Stimulated activated CD4-positive, alpha-beta T cell treated with anti-CD3 and anti-CD28 coated beads, Interleukin-1b, Interleukin-23, amount 100 ng/mL, for 4 hours (primary cell): ENCODE results near the gene RAP1GAP2.
"Not testable (repeated sequence)": the region's sequence is repeated elsewhere in the genome, so short reads cannot be mapped to it uniquely, and the experiment has no call there.

ENCODE experiments used
- DNase-seq, 2 donors: peaks; one replicate each; pipeline ENCODE4 v3.0.0-alpha.2; 2020; ENCODE audit warnings: low read depth in 2 of 2

RAP1GAP2 gene

GRCh38 chr17:2814481-2815341, 18.5 kb downstream of the RAP1GAP2 start:
- peak; percentile 63 to 86 for DNase-seq

DNA sequence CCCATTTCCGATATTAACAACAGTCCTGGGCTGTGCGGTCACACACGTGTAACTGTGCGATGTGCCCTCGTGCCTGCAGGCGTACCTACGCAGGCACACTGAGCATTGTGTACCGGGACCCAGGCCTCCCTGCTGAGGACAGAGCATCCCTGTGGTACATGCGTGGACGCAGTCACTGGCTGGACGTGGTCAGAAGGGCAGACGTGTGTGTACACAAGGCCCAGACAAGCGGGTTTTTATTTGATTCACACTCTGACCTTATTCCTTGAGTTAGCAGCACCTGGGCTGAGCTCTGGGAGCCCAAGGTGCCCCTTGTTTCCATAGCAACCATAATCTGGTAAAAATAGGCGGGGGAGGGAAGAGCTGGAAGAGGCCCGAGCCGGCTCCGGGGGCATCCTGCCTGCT, 19.5 kb downstream of the RAP1GAP2 start:
- no peak for DNase-seq

DNA sequence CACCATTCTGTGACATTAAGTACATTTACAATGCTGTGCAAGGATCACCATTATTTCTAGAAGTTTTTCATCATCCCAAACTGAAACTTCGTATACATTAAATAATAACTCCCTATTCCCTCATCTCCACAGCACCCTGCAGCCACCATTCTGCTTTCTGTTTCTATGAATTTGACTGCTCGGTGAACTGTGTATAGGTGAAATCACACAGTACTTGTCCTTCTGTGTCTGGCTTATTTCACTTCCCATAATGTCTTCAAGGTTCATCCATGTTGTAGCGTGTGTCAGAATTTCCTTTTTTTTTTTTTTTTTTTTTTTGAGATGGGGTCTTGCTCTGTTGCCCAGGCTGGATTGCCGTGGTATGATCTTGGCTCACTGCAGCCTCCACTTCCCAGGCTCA, 20.4 kb downstream of the RAP1GAP2 start:
- no peak for DNase-seq

DNA sequence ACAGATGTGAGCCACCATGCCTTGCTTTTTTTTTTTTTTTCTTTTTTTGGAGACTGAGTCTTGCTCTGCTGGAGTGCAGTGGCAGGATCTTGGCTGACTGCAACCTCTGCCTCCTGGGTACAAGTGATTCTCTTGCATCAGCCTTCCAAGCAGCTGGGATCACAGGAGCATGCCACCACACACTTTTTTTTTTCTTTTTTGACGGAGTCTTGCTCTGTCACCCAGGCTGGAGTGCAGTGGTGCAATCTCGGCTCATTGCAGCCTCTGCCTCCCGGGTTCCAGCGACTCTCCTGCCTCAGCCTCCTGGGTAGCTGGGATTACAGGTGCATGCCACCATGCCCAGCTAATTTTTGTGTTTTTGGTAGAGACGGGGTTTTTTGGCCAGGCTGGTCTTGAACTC, 23.1 kb downstream of the RAP1GAP2 start:
- not testable (repeated sequence) for DNase-seq

GRCh38 chr17:2819921-2820501, 23.8 kb downstream of the RAP1GAP2 start:
- DNase-seq = no peak

- DNase-seq = no peak
Observed at GRCh38 chr17:2821868-2822267, 25.6 kb downstream of the RAP1GAP2 start.

DNA sequence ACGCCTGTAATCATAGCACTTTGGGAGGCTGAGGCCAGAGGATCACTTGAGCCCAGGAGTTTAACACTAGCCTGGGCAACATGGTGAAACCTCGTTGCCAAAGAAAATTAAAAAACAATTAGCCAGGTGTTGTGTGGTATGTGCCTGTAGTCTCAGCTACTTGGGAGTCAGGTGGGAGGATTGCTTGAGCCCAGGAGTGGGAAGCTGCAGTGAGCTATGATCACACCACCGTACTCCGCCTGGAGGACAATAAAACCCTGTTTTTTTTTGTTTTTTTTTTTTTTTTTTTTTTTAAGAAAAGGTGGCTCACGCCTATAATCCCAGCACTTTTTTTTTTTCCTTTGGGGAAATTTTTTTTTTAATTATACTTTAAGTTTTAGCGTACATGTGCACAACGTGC, 26.1 kb downstream of the RAP1GAP2 start:
- no peak for DNase-seq

- DNase-seq = no peak
Observed at GRCh38 chr17:2825253-2825970, 29.2 kb downstream of the RAP1GAP2 start.

DNA sequence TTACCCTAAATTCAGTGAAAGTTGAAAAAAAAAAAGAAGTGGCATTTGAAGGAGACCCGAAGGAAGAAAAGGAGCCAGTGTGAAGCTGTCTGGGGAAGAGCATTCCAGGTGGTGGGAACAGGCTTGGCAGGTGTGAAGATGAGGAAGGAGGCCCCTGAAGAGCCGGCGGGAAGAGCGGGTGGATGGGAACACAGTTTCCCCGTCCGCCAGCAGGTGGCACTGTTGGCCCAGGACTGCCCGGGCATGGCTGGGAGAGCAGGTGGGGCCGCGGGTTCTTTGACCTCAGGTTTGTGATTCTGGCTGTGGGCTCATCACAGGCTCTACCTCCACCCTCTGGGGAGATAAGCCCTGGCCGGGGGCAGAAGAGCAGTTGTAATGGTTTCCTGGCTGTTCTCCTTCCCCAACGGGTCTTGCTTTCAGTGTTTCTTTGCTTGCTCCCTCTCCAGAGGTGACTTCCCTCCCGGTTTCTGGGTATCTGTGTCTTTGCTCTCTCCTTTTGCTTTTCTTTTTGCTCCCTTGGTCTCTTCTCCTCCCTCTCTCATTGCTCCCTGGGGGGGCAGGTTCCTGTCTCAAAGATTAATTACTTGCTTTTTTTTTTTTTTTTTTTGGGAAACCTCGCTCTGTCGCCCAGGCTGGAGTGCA, 32.3 kb downstream of the RAP1GAP2 start:
- DNase-seq = peak; percentile 74 to 79

- DNase-seq = no peak
Observed at GRCh38 chr17:2830678-2831077, 34.4 kb downstream of the RAP1GAP2 start.

- DNase-seq = no peak
Observed at GRCh38 chr17:2835780-2836179, 39.5 kb downstream of the RAP1GAP2 start.

GRCh38 chr17:2837147-2837561, 40.9 kb downstream of the RAP1GAP2 start:
- DNase-seq = no peak

- no peak for DNase-seq
Observed at GRCh38 chr17:2841606-2842005, 45.4 kb downstream of the RAP1GAP2 start.

- DNase-seq = no peak
Observed at GRCh38 chr17:2842464-2842863, 46.2 kb downstream of the RAP1GAP2 start.

DNA sequence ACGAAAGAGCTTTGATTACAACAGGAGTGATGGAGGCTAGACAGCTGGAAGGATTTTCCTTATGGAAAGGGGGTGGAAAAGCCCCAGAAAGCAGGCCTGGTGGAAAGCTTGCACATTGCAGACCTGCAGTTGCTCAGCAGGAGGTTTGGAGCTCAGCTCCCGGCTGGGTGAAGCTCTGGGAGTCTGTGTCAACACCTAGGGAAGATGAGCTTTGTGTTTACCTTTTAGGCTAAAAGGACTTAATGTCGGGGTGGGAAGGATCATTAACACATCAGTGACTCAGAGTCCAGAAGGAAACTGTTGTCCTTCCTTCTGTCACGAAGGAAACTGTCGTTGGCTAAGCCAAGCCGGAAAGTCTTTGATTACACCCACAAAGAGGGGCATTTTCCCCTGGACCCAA, 48.2 kb downstream of the RAP1GAP2 start:
- no peak for DNase-seq

DNA sequence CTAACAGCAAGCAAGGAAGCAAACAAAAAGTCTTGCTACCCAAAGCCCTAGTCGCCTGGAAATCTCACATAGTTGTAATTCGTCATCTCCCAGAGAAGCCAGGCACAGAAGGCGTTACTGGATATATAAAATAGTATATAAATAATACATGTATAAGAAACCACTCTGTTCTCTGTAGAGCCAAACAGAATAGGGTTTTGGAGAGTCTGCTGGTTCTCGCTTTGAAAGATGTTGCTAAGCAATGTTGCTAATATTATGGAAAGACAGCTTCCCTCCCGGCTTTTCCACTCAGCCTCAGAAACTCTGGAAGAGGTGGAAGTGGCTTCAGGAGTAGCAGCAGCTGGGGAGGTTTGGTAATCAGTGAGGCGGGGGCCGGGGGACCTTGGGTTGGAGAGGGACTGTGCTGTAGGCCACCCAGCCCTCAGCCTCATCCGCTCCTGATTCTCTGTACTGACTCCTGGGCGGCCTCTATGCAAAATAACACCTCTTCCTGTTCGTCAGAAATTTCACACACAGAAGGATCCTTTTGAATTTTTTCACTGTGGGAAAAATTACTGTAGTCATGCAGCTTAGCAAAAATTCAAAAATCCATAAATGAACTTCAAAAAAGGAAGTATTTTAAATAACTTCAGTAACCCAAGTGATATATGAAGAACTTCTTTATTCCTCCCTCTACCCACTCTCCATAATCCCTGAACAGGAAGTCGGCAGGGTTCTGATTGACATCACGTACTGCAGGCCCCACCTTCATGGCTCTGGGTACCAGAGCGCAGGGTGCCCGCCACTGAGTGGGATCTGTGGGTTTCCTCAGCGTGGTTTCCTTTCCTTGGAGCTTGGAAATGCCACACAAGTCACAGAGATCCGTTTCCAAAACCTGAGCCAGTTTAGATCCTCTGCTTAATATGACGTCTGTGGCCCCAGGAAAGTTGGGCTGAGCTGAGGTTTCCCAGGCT, 51.4 kb downstream of the RAP1GAP2 start:
- DNase-seq = no peak

- DNase-seq = no peak
Observed at GRCh38 chr17:2849327-2849670, 53.1 kb downstream of the RAP1GAP2 start.

- no peak for DNase-seq
Observed at GRCh38 chr17:2850991-2851390, 54.8 kb downstream of the RAP1GAP2 start.

- DNase-seq = no peak
Observed at GRCh38 chr17:2851615-2852014, 55.4 kb downstream of the RAP1GAP2 start.

GRCh38 chr17:2852221-2852620, 56.0 kb downstream of the RAP1GAP2 start:
- DNase-seq = no peak

DNA sequence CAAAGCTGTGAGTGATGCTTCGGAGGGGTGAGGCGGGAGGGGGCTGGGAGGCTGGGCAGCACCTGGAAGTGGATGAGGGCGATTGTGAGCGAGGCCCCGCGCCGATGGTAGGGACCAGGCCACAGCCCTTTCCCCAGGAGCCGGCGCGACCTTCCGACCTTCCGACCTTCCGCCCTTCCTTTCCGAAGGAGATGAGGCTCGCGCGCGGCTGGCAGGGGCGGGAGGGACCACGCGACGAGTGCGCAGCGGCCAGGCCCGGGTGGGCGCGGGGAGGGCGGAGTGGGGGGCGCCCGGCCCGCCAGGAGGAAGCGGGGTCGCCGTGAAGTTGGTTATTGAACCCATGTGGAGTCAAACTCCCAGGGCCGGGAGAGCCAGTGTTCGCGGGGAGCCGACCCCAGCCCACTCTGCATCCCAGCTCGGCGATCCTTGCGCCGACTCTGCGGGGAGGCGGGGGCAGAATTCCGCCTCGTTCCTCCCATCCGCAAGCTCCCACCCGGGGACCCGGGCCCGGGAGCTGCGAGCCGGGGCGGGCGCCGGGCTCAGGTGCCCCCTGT, 56.6 kb downstream of the RAP1GAP2 start:
- DNase-seq = no peak
